PC-3 (cell line): ENCODE results near the gene CASP7. TPM values are rescaled to one million over a fixed set of nuclear protein-coding genes. Genes with fewer than 3 reads are reported as not detected.
A peak's percentile ranks its signal among the peaks of the same experiment; 100 is the strongest.

Experiments
- ATAC-seq: fragments of 200-7000 bp; cut with Tn5 transposase; 2 replicates; pipeline ENCODE4 v1.9.1; 2020; ENCODE audit warnings: mild to moderate bottlenecking, moderate library complexity
- BruUV-seq: library from RNA; stranded (reverse); fragments of 400-500 nt; replicated peaks from 2 replicates; lab custom pipeline; 2021; lab: Mats Ljungman, UMichigan
- CTCF ChIA-PET: fragments of 300-600 bp; sonication (Branson Sonifier 250); formaldehyde crosslinking; loops from one replicate; lab custom pipeline; 2022; ENCODE audit warnings: antibody characterized with exemption; lab: Charles Lee
- POLR2A ChIA-PET: fragments of 300-600 bp; sonication (Branson Sonifier 250); formaldehyde crosslinking; loops from one replicate; lab custom pipeline; 2022; ENCODE audit warnings: antibody characterized with exemption; ENCODE audit not compliant: unreplicated experiment; lab: Charles Lee
- DNase-seq: peaks from one replicate; pipeline ENCODE4 v3.0.0-alpha.2; 2015
- H2AFZ ChIP-seq: fragments of 300-600 bp; sonication (generic); 2 replicates; pipeline ENCODE4 v1.6.0; 2016; ENCODE audit warnings: antibody characterized with exemption, low read length
- H3F3A ChIP-seq: fragments of 300-600 bp; sonication (generic); one replicate; pipeline ENCODE4 v1.6.0; 2017; ENCODE audit warnings: antibody characterized with exemption, low read length, control low read depth, mild to moderate bottlenecking; ENCODE audit not compliant: unreplicated experiment
- H3K27ac ChIP-seq: fragments of 300-600 bp; sonication (generic); 2 replicates; pipeline ENCODE4 v1.5.1; 2016; ENCODE audit warnings: mild to moderate bottlenecking, low read length
- H3K27me3 ChIP-seq: fragments of 300-600 bp; sonication (generic); 2 replicates; pipeline ENCODE4 v1.6.1; 2016; ENCODE audit warnings: low read length, mixed read lengths
- H3K36me3 ChIP-seq: fragments of 300-600 bp; sonication (generic); 2 replicates; pipeline ENCODE4 v1.6.1; 2016; ENCODE audit warnings: low read depth, mixed run types, low read length, mixed read lengths
- H3K4me1 ChIP-seq: fragments of 300-600 bp; sonication (generic); 2 replicates; pipeline ENCODE4 v1.5.1; 2016; ENCODE audit warnings: low read length; ENCODE audit not compliant: insufficient read depth
- H3K4me2 ChIP-seq: fragments of 300-600 bp; sonication (generic); 2 replicates; pipeline ENCODE4 v1.6.0; 2016; ENCODE audit warnings: low read length
- H3K4me3 ChIP-seq: fragments of 300-600 bp; sonication (generic); 2 replicates; pipeline ENCODE4 v1.5.1; 2016; ENCODE audit warnings: mild to moderate bottlenecking, low read length, mixed read lengths
- H3K79me2 ChIP-seq: fragments of 300-600 bp; sonication (generic); 2 replicates; pipeline ENCODE4 v1.6.1; 2017; ENCODE audit warnings: low read length, mixed read lengths
- H3K9ac ChIP-seq: fragments of 300-600 bp; sonication (generic); 2 replicates; pipeline ENCODE4 v1.6.0; 2016; ENCODE audit warnings: mild to moderate bottlenecking, low read length
- H3K9me2 ChIP-seq: fragments of 300-600 bp; sonication (generic); replicated peaks from 2 replicates; pipeline ENCODE4 v1.6.1; 2016; ENCODE audit warnings: mixed run types, low read length, mixed read lengths
- H3K9me3 ChIP-seq: fragments of 300-600 bp; sonication (generic); 2 replicates; pipeline ENCODE4 v1.6.1; 2016; ENCODE audit warnings: low read length, mixed read lengths
- H4K20me1 ChIP-seq: fragments of 300-600 bp; sonication (generic); 2 replicates; pipeline ENCODE4 v1.6.1; 2016; ENCODE audit warnings: low read length, mixed read lengths
- CTCF ChIP-seq: fragments of 300-600 bp; sonication (generic); conservative IDR thresholded peaks from 2 replicates; pipeline ENCODE4 v1.5.1; 2017; ENCODE audit warnings: antibody characterized with exemption, low read depth, mild to moderate bottlenecking, low read length
- EZH2 ChIP-seq: fragments of 300-600 bp; sonication (generic); IDR thresholded peaks from one replicate; pipeline ENCODE4 v1.6.1; 2017; ENCODE audit warnings: antibody characterized with exemption, mild to moderate bottlenecking, low read length; ENCODE audit not compliant: unreplicated experiment
- EZH2phosphoT487 ChIP-seq: fragments of 300-600 bp; sonication (generic); IDR thresholded peaks from 2 replicates; pipeline ENCODE4 v1.6.1; 2018; ENCODE audit warnings: mild to moderate bottlenecking, antibody characterized with exemption, low read length, borderline replicate concordance
- intact Hi-C: fragments of 100-400 bp; cut with micrococcal nuclease; formaldehyde crosslinking; loops from 2 replicates; pipeline ENCODE4 v1.9.0; 2023
- total RNA-seq: library from RNA; depleted of rRNA; stranded (reverse); fragments of >200 nt; gene quantifications from 2 replicates; pipeline ENCODE4 v1.2.3, GENCODE V29; 2014

The CASP7 gene
- total RNA-seq, 1 experiment from 2014 or later, result 13.7 TPM

- H3F3A ChIP-seq, result no peaks in the 10 kb centered on the region
- CTCF ChIA-PET, result no interaction called here
- POLR2A ChIA-PET, result no interaction called here
- no TSS peak for BruUV-seq
- H3K27me3 ChIP-seq, result no peaks in the 10 kb centered on the region
- no peak overlapping the region for H2AFZ ChIP-seq
- no peaks in the 10 kb centered on the region for H3K9me2 ChIP-seq
- H3K27ac ChIP-seq, result no peak overlapping the region
- DNase-seq (peak; percentile 8), ATAC-seq (no peak)
- no peaks in the 10 kb centered on the region for H3K9me3 ChIP-seq
- no peak overlapping the region for H3K4me2 ChIP-seq
- no peak overlapping the region for H3K9ac ChIP-seq
- TF ChIP-seq CTCF (no peak), EZH2phosphoT487 (no peak), EZH2 (no peak)
- H3K36me3 ChIP-seq, result no peaks in the 10 kb centered on the region
- H3K4me3 ChIP-seq, result no peak overlapping the region
- no peaks in the 10 kb centered on the region for H3K79me2 ChIP-seq
- intact Hi-C loops, result no loop called here
- no peaks in the 10 kb centered on the region for H4K20me1 ChIP-seq
- H3K4me1 ChIP-seq, result no peaks in the 10 kb centered on the region
Observed at GRCh38 chr10:113746217-113746957, 66.7 kb downstream of the CASP7 start.

- Histone ChIP-seq H3K27me3 (no peaks in the 10 kb centered on the region), H3K27ac (no peak within 1 kb of the TSS), H4K20me1 (no peaks in the 10 kb centered on the region), H3K9me3 (no peaks in the 10 kb centered on the region), H3K4me1 (no peaks in the 10 kb centered on the region), H3K79me2 (no peaks in the 10 kb centered on the region), H3K36me3 (no peaks in the 10 kb centered on the region), H3K4me3 (no peak within 1 kb of the TSS), H2AFZ (no peak within 1 kb of the TSS), H3K9ac (no peak within 1 kb of the TSS), H3K4me2 (no peak within 1 kb of the TSS), H3K9me2 (no peaks in the 10 kb centered on the region), H3F3A (no peaks in the 10 kb centered on the region)
- DNase-seq (peak; percentile 39), ATAC-seq (no peak)
- ChIA-PET POLR2A (interaction anchor here (0.5 kb wide), 1 partner anchor 28 kb away, joined by 3 read pairs; no protein-coding TSS in a partner anchor), CTCF (no interaction called here)
- BruUV-seq, result no TSS peak
- TF ChIP-seq EZH2phosphoT487 (no peak), CTCF (no peak), EZH2 (no peak)
- intact Hi-C loops, result no loop called here
Observed at GRCh38 chr10:113751181-113751732, 71.5 kb downstream of the CASP7 start, which contains the start of gene PLEKHS1. PLEKHS1 (plus strand) TSS chr10:113751682; CDS start chr10:113755278, 3,596 bp downstream.

- Histone ChIP-seq H3K79me2 (no peaks in the 10 kb centered on the region), H3K9me3 (no peaks in the 10 kb centered on the region), H3K4me3 (no peak overlapping the region), H4K20me1 (no peaks in the 10 kb centered on the region), H3F3A (no peaks in the 10 kb centered on the region), H3K27me3 (no peaks in the 10 kb centered on the region), H3K9ac (no peak overlapping the region), H3K36me3 (no peaks in the 10 kb centered on the region), H3K4me2 (no peak overlapping the region), H2AFZ (no peak overlapping the region), H3K4me1 (no peaks in the 10 kb centered on the region), H3K9me2 (no peaks in the 10 kb centered on the region), H3K27ac (no peak overlapping the region)
- CTCF ChIA-PET, result no interaction called here
- POLR2A ChIA-PET, result no interaction called here
- ATAC-seq, result no peak
- BruUV-seq, result no TSS peak
- TF ChIP-seq EZH2phosphoT487 (no peak), EZH2 (no peak), CTCF (no peak)
- intact Hi-C loops, result no loop called here
- DNase-seq, result no peak
Observed at GRCh38 chr10:113752553-113752952, 72.8 kb downstream of the CASP7 start.
